ENCODE data around the gene DMP1.

GRCh38 chr4:87633243-87633642 lies 16.8 kb upstream of the DMP1 start:
- TF ChIP-seq, protein P1, sequence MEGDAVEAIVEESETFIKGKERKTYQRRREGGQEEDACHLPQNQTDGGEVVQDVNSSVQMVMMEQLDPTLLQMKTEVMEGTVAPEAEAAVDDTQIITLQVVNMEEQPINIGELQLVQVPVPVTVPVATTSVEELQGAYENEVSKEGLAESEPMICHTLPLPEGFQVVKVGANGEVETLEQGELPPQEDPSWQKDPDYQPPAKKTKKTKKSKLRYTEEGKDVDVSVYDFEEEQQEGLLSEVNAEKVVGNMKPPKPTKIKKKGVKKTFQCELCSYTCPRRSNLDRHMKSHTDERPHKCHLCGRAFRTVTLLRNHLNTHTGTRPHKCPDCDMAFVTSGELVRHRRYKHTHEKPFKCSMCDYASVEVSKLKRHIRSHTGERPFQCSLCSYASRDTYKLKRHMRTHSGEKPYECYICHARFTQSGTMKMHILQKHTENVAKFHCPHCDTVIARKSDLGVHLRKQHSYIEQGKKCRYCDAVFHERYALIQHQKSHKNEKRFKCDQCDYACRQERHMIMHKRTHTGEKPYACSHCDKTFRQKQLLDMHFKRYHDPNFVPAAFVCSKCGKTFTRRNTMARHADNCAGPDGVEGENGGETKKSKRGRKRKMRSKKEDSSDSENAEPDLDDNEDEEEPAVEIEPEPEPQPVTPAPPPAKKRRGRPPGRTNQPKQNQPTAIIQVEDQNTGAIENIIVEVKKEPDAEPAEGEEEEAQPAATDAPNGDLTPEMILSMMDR (conservative IDR thresholded peaks at IDR 0.05): no peak
- no peak for TF ChIP-seq EZH2 (IDR thresholded peaks at IDR 0.05; ENCODE audit: low read depth)
